Posterior cingulate gyrus (tissue), 11 donors: ENCODE measurements around the gene XIRP1.

Source experiments
- DNase-seq, 10 donors: peaks; one replicate each; pipeline versions ENCODE4 v3.0.0 to v3.0.0-alpha.2; 2020 to 2021; ENCODE audit warnings: mixed read lengths in 3 of 10
- intact Hi-C: fragments of 100-400 bp; cut with DNase I; formaldehyde crosslinking; loops from one replicate; pipeline ENCODE4 v1.15.1; 2023

Gene XIRP1

DNA sequence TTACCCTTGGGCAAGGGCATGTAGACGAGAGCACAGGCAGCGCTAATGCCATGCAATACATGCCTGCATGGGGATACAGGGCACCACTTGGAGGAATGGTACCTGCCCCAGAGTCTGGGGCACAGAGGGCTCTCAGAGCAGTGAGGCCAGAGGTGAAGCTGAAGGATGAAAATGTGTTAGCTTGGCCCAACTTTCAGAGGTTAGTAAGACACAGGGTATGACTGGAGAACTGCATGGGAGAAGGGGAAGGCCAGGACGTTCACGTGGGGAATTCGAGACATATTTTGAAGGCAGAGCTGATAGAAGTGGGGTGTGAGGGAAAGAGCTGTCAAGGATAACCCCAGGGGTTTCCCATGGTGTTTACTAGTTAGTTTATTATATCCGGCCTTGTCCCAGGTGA lies 58.6 kb downstream of the XIRP1 start:
- intact Hi-C loops = no loop called here

More for the DNA sequence above, 58.6 kb downstream of the XIRP1 start:
- peak in 1 of 10 donors; percentile 29 for DNase-seq
